ENCODE results near the gene SLC50A1.

- TF ChIP-seq CTCF (IDR thresholded peaks at IDR 0.05) (no peak), TFCP2L1 (CRISPR knock-in tag; IDR thresholded peaks at IDR 0.05) (no peak), POLR2A (IDR thresholded peaks at IDR 0.05; ENCODE audit: low read length) (no peak), CEBPB (IDR thresholded peaks at IDR 0.05) (no peak)
Observed at GRCh38 chr1:155175281-155175926, 39.8 kb downstream of the SLC50A1 start.

Measured in A549 (cell line).